ENCODE results near the gene LYSMD1. TPM values are rescaled to one million over a fixed set of nuclear protein-coding genes. Genes with fewer than 3 reads are reported as not detected.

LYSMD1 gene
- total RNA-seq, 6 experiments from 2014 or later: 5.0 to 6.6 (median 6.0) TPM

DNA sequence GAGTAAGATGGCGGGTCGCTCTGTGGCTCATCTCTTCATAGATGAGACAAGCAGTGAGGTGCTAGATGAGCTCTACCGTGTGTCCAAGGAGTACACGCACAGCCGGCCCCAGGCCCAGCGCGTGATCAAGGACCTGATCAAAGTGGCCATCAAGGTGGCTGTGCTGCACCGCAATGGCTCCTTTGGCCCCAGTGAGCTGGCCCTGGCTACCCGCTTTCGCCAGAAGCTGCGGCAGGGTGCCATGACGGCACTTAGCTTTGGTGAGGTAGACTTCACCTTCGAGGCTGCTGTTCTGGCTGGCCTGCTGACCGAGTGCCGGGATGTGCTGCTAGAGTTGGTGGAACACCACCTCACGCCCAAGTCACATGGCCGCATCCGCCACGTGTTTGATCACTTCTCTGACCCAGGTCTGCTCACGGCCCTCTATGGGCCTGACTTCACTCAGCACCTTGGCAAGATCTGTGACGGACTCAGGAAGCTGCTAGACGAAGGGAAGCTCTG, 6.9 kb downstream of the LYSMD1 start:
- H3K36me3 Mint-ChIP-seq (ENCODE audit: low read depth): no peaks in the 10 kb centered on the region
- no peak overlapping the region for H3K27ac Mint-ChIP-seq
- no peak overlapping the region for H3K4me3 Mint-ChIP-seq
- no peaks in the 10 kb centered on the region; the same call in 1 of the 2 replicates for H3K4me1 Mint-ChIP-seq (ENCODE audit: low read depth)
- no peaks in the 10 kb centered on the region for H3K9me3 Mint-ChIP-seq
- no peak for DNase-seq
- no peak for TF ChIP-seq CTCF (IDR thresholded peaks at IDR 0.05)
- H3K27me3 Mint-ChIP-seq (ENCODE audit: insufficient read depth): no peaks in the 10 kb centered on the region

DNA sequence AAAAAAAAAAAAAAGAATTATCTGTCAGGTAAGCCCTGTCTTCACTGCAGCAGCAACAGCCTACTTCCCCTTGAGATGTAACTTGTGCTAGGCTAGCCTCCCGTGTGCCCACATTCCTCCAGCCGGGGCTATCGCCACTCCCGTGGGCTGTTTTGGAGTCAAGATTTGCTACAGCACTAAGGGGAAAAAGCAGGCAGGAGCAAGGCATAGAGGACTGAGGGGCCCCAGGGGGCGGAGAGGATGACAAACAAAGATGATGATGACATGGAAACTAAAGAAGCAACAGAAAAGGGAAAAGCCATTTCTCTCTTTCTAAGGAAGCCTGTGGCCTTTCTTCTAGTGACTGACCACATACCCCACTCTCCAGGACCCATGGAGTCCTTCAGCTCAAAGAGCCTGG, 7.4 kb downstream of the LYSMD1 start:
- no peak for TF ChIP-seq CTCF (IDR thresholded peaks at IDR 0.05)
- H3K9me3 Mint-ChIP-seq: no peaks in the 10 kb centered on the region
- H3K36me3 Mint-ChIP-seq (ENCODE audit: low read depth): no peaks in the 10 kb centered on the region
- H3K4me1 Mint-ChIP-seq (ENCODE audit: low read depth): no peaks in the 10 kb centered on the region
- H3K27me3 Mint-ChIP-seq (ENCODE audit: insufficient read depth): no peaks in the 10 kb centered on the region
- no peak for DNase-seq
- no peak overlapping the region for H3K27ac Mint-ChIP-seq
- H3K4me3 Mint-ChIP-seq: no peak overlapping the region

DNA sequence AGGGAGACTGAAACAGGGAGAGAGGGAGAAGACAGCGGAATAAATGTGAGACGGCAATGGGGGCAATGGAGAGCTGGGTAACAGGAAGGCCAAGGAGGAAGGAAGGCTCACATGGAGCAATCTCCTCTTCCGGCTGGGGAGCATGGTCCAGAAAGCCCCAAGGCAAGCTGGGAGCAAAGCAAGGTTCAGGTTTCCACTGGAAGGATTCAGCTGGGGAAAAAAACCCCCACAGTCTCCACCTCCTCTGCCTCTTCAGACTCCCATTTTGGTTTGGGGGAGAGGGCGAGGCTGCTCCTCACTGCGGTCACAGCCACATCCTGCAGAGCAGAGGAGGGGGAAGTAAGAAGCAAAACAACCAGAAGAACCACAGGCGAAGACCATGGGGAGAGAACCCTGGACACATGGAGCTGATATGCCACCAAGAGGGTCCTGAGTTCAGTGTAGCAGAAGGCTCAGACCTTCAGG, 8.6 kb downstream of the LYSMD1 start:
- Mint-ChIP-seq H3K9me3 (no peaks in the 10 kb centered on the region), H3K27me3 (ENCODE audit: insufficient read depth) (no peaks in the 10 kb centered on the region), H3K4me1 (ENCODE audit: low read depth) (no peaks in the 10 kb centered on the region), H3K36me3 (ENCODE audit: low read depth) (no peaks in the 10 kb centered on the region), H3K27ac (no peak overlapping the region), H3K4me3 (no peak overlapping the region)
- no peak for TF ChIP-seq CTCF (IDR thresholded peaks at IDR 0.05)
- DNase-seq: no peak

GRCh38 chr1:151156515-151156819, 9.2 kb downstream of the LYSMD1 start, which contains the start of gene TNFAIP8L2:
TSS of gene TNFAIP8L2 (plus strand) at chr1:151156649. CDS start at chr1:151158698, 2,049 bp downstream.
- Mint-ChIP-seq H3K27ac (no peak within 1 kb of the TSS), H3K36me3 (ENCODE audit: low read depth) (no peaks in the 10 kb centered on the region), H3K4me3 (no peak within 1 kb of the TSS)

DNA sequence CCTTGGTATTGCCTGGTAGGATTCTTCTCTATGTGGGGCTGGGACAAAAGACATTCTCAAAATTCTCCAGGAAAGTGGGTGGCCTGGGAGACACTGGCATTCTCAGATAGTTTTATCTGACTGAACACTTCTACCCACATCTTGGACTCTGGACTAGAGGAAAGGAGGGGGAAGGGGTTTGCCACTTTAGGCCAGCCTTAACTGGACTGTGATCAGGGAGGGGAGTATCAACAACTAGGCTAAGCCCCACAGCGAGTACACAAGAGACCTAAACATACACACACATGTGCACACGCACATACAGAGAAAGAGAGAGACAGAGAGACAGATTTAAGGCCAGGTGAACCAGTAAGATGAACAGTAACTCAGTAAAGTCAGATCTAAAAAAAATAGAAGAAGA, 18.0 kb downstream of the LYSMD1 start:
- Mint-ChIP-seq H3K9me3 (no peaks in the 10 kb centered on the region), H3K27ac (no peak overlapping the region; the same call in 1 of the 2 replicates), H3K4me3 (no peak overlapping the region), H3K4me1 (ENCODE audit: low read depth) (peaks cover 20% of the 10 kb centered on the region), H3K27me3 (ENCODE audit: insufficient read depth) (peaks cover 12% of the 10 kb centered on the region), H3K36me3 (ENCODE audit: low read depth) (no peaks in the 10 kb centered on the region)
- no peak for DNase-seq
- no peak for TF ChIP-seq CTCF (IDR thresholded peaks at IDR 0.05)

More at GRCh38 chr1:151156515-151156819, 9.2 kb downstream of the LYSMD1 start, which contains the start of gene TNFAIP8L2:
- no peak for TF ChIP-seq CTCF (IDR thresholded peaks at IDR 0.05)
- no peaks in the 10 kb centered on the region for H3K27me3 Mint-ChIP-seq (ENCODE audit: insufficient read depth)
- no peaks in the 10 kb centered on the region for H3K9me3 Mint-ChIP-seq
- no peak for DNase-seq
- H3K4me1 Mint-ChIP-seq (ENCODE audit: low read depth): no peaks in the 10 kb centered on the region

DNA sequence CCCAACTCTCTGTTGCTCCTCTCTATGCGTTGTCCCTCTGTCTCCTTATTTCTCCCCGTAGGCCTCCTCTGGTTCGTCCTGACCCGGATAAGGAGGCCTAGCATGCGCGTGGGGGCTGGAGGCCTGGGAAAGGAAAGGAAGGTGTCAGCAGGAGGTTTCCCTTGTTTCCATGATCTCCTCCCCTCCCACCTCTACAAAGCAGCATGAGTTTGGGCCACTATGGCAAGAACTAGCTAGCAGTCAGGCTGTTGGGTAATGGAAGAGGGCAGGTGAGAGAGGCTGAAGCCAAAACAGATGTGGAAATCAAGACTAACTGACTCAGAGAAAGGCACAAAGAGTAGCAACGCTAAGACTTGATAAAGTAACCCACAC, 18.6 kb downstream of the LYSMD1 start:
- Mint-ChIP-seq H3K9me3 (no peaks in the 10 kb centered on the region), H3K27me3 (ENCODE audit: insufficient read depth) (peaks cover 12% of the 10 kb centered on the region), H3K4me1 (ENCODE audit: low read depth) (peaks cover 20% of the 10 kb centered on the region), H3K36me3 (ENCODE audit: low read depth) (no peaks in the 10 kb centered on the region), H3K27ac (peak overlapping the region; percentile 78), H3K4me3 (peak overlapping the region; percentile 87)
- no peak for TF ChIP-seq CTCF (IDR thresholded peaks at IDR 0.05)
- no peak for DNase-seq

All from HFFc6 (cell line).